Natural killer cell (primary cell): Measurements from ENCODE around the gene PRKAG2. TPM values are rescaled to one million over a fixed set of nuclear protein-coding genes. Genes with fewer than 3 reads are reported as not detected.

Source experiments
- ATAC-seq, 3 donors: fragments of 150-1000 bp in 2 of 3; fragments of 200-7000 bp in 1 of 3; cut with Tn5 transposase; 1 replicate in 1 of 3; 2 replicates in 2 of 3; pipeline ENCODE4 v1.10.0; 2021; ENCODE audit warnings: mild to moderate bottlenecking in 2 of 3, moderate library complexity in 2 of 3
- DNase-seq, 2 donors: peaks; one replicate each; pipeline versions ENCODE4 v3.0.0 to v3.0.0-alpha.2; 2013 to 2021; ENCODE audit warnings: mixed read lengths in 1 of 2
- H3K27ac ChIP-seq: one replicate; pipeline ENCODE4 v1.5.1; 2013; ENCODE audit warnings: mild to moderate bottlenecking, low read length
- H3K27me3 ChIP-seq: one replicate; pipeline ENCODE4 v1.6.1; 2013; ENCODE audit warnings: low read length; ENCODE audit not compliant: control insufficient read depth, insufficient read depth
- H3K36me3 ChIP-seq: one replicate; pipeline ENCODE4 v1.6.1; 2013; ENCODE audit warnings: low read length; ENCODE audit not compliant: control insufficient read depth, insufficient read depth
- H3K4me1 ChIP-seq: one replicate; pipeline ENCODE4 v1.6.1; 2013; ENCODE audit warnings: low read length; ENCODE audit not compliant: control insufficient read depth, insufficient read depth
- H3K4me3 ChIP-seq: one replicate; pipeline ENCODE4 v1.5.1; 2013; ENCODE audit warnings: low read length
- H3K9me3 ChIP-seq: one replicate; pipeline ENCODE4 v1.6.1; 2013; ENCODE audit warnings: low read length; ENCODE audit not compliant: control insufficient read depth, insufficient read depth
- H3K27ac Mint-ChIP-seq, 2 donors: one replicate each; pipeline ENCODE4 v1.8.0; 2022; ENCODE audit warnings: mild to moderate bottlenecking in 2 of 2, mixed read lengths in 2 of 2, moderate library complexity in 1 of 2
- H3K27me3 Mint-ChIP-seq, 2 donors: one replicate each; pipeline ENCODE4 v1.8.0; 2022; ENCODE audit warnings: low read depth in 2 of 2, mixed read lengths in 2 of 2
- H3K36me3 Mint-ChIP-seq: one replicate; pipeline ENCODE4 v1.8.0; 2022; ENCODE audit warnings: mixed read lengths
- H3K4me1 Mint-ChIP-seq, 2 donors: one replicate each; pipeline ENCODE4 v1.8.0; 2022; ENCODE audit warnings: mixed read lengths in 2 of 2
- H3K4me3 Mint-ChIP-seq: one replicate; pipeline ENCODE4 v1.8.0; 2022; ENCODE audit warnings: mild to moderate bottlenecking, moderate library complexity, mixed read lengths
- H3K9me3 Mint-ChIP-seq, 2 donors: one replicate each; pipeline ENCODE4 v1.8.0; 2022; ENCODE audit warnings: mixed read lengths in 2 of 2
- WGBS: methylation state at CpG from one replicate; pipeline ENCODE4 v1.1.7; 2013; ENCODE audit warnings: missing lambda C conversion rate; ENCODE audit not compliant: insufficient coverage; 5-methylcytosine and 5-hydroxymethylcytosine counted together
- intact Hi-C: fragments of 100-400 bp; cut with micrococcal nuclease; formaldehyde crosslinking; loops from one replicate; pipeline ENCODE4 v1.14.2; 2022
- total RNA-seq, 4 donors: library from RNA; stranded (reverse); fragments of 120-200 nt in 1 of 4; gene quantifications; one replicate each; pipeline versions ENCODE4 v1.2.3 to v1.2.4, GENCODE V29; 2013 to 2022
- TF ChIP-seq, protein P1 (sequence below): fragments of 200-600 bp; IDR thresholded peaks from one replicate; pipeline ENCODE4 v1.8.0; 2022; ENCODE audit warnings: antibody characterized with exemption

The PRKAG2 gene
- total RNA-seq, 3 donors from 2014 or later (not counting 1 experiment from before 2014, with no cell fraction given) = 42.6 to 66.5 (median 64.4) TPM

DNA sequence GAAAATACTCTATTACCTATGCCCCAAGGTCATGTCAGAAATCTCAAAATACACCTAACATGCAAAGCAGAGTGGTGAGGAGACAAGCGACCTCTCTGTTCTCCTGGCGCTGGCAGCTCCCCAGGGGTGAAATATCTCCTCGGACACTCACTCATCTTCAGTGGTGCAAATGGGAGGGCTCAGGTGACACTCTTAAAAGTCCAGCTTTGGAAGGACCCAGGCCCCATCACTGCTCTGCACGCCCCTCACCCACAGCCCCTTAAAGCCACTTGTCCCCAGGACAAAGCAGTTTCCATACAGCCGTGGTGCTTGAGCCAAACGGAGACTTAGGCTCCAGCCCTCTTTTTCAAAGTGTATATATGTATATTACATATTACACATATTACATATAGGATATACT lies 12.4 kb downstream of the PRKAG2 start:
- no peak for ATAC-seq
- Mint-ChIP-seq H3K36me3 (no peaks in the 10 kb centered on the region), H3K4me3 (no peak overlapping the region), H3K4me1 (peaks cover 24 to 34% of the 10 kb centered on the region in 2 donors), H3K27me3 (no peaks in the 10 kb centered on the region), H3K9me3 (no peaks in the 10 kb centered on the region), H3K27ac (peak overlapping the region in 1 of 2 donors; percentile 18)
- no peaks in the 10 kb centered on the region for H3K9me3 ChIP-seq
- H3K27ac ChIP-seq = no peak overlapping the region
- no peaks in the 10 kb centered on the region for H3K27me3 ChIP-seq
- TF ChIP-seq, protein P1, sequence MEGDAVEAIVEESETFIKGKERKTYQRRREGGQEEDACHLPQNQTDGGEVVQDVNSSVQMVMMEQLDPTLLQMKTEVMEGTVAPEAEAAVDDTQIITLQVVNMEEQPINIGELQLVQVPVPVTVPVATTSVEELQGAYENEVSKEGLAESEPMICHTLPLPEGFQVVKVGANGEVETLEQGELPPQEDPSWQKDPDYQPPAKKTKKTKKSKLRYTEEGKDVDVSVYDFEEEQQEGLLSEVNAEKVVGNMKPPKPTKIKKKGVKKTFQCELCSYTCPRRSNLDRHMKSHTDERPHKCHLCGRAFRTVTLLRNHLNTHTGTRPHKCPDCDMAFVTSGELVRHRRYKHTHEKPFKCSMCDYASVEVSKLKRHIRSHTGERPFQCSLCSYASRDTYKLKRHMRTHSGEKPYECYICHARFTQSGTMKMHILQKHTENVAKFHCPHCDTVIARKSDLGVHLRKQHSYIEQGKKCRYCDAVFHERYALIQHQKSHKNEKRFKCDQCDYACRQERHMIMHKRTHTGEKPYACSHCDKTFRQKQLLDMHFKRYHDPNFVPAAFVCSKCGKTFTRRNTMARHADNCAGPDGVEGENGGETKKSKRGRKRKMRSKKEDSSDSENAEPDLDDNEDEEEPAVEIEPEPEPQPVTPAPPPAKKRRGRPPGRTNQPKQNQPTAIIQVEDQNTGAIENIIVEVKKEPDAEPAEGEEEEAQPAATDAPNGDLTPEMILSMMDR = no peak
- intact Hi-C loops = no loop called here
- DNase-seq = no peak
- no peaks in the 10 kb centered on the region for H3K36me3 ChIP-seq
- 97% methylated on average over 4 of the region's 6 CpGs for WGBS
- no peaks in the 10 kb centered on the region for H3K4me1 ChIP-seq
- H3K4me3 ChIP-seq = no peak overlapping the region

DNA sequence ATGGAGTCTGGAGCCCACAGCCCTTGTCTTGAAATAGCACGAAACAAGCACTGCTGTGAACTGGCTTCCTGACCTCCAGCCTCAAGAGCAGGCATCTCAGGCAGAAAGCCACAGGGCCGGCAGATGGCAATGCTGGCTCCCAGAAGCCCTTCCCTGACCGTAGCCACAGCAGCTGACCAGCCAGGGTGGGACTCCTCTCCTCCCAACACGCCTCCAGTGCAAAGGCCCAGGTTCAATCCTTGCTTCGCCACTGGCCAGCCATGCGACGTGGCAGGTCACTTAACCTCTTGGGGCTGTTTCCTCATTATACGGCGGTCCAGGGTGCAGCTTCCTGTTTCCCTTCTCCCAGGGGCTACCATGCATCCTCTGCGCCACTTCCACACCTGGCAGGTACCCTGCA lies 12.8 kb downstream of the PRKAG2 start:
- H3K27ac Mint-ChIP-seq = peak overlapping the region in 1 of 2 donors; percentile 18
- peaks cover under 1% of the 10 kb centered on the region for H3K36me3 ChIP-seq
- no peaks in the 10 kb centered on the region for H3K9me3 Mint-ChIP-seq
- TF ChIP-seq, protein P1 = no peak
- DNase-seq (no peak), ATAC-seq (no peak)
- no peak overlapping the region for H3K27ac ChIP-seq
- intact Hi-C loops = no loop called here
- H3K9me3 ChIP-seq = no peaks in the 10 kb centered on the region
- peaks cover 20 to 30% of the 10 kb centered on the region in 2 donors for H3K4me1 Mint-ChIP-seq
- no peak overlapping the region for H3K4me3 Mint-ChIP-seq
- H3K27me3 Mint-ChIP-seq = no peaks in the 10 kb centered on the region
- no peaks in the 10 kb centered on the region for H3K4me1 ChIP-seq
- no peaks in the 10 kb centered on the region for H3K36me3 Mint-ChIP-seq
- no peaks in the 10 kb centered on the region for H3K27me3 ChIP-seq
- 81% methylated on average over 10 of the region's 10 CpGs for WGBS
- no peak overlapping the region for H3K4me3 ChIP-seq

DNA sequence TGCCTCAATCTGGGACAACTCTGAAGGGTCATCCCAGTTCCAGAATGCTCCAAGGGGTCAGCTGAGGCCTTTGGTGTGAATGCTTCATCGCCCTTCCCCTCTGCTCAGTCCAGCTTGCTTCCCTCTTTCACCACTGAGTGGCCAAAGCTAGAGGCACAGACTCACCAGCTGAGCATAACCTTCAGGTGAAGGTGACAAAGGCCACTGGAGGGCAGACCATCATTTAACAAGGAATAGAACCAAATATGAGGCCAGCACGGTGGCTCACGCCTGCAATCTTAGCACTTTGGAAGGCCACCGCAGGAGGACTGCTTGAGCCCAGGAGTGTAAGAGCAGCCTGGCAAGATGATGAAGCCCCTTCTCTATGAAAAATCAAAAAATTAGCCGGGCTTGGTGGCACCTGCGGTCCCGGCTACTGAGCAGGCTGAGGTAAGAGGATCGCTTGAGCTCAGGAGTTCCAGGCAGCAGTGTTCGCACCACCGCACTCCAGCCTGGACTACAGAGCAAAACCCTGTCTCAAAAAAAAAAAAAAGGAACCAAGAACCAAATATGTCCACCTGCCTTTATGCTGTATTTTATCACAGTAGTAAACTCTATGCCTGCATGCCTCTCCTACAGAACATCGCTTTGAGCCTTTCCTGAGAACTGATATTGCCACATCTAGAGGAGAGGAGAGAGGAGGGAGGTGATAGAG lies 13.4 kb downstream of the PRKAG2 start:
- no peak overlapping the region for H3K4me3 Mint-ChIP-seq
- DNase-seq (peak in 1 of 2 donors; percentile 34), ATAC-seq (no peak)
- WGBS = 86% methylated on average over 11 of the region's 11 CpGs
- H3K27me3 ChIP-seq = no peaks in the 10 kb centered on the region
- no peak overlapping the region for H3K27ac Mint-ChIP-seq
- H3K4me1 Mint-ChIP-seq = peaks cover 14 to 26% of the 10 kb centered on the region in 2 donors
- H3K36me3 Mint-ChIP-seq = no peaks in the 10 kb centered on the region
- intact Hi-C loops = no loop called here
- peaks cover 3% of the 10 kb centered on the region for H3K36me3 ChIP-seq
- H3K9me3 Mint-ChIP-seq = no peaks in the 10 kb centered on the region
- no peak overlapping the region for H3K27ac ChIP-seq
- H3K9me3 ChIP-seq = no peaks in the 10 kb centered on the region
- TF ChIP-seq, protein P1 = no peak
- no peaks in the 10 kb centered on the region for H3K27me3 Mint-ChIP-seq
- H3K4me1 ChIP-seq = no peaks in the 10 kb centered on the region
- no peak overlapping the region for H3K4me3 ChIP-seq
